Fibroblast of skin of right quadriceps (primary cell): ENCODE measurements around the gene SYCP3.
"Not testable (repeated sequence)": the region's sequence is repeated elsewhere in the genome, so short reads cannot be mapped to it uniquely, and the experiment has no call there.

Source experiments
- DNase-seq: peaks from one replicate; pipeline ENCODE4 v3.0.0-alpha.2; 2013

SYCP3 gene

GRCh38 chr12:101759396-101760047 is 20.3 kb upstream of the SYCP3 start:
- peak; percentile 30 for DNase-seq

GRCh38 chr12:101750152-101750551 is 10.9 kb upstream of the SYCP3 start:
- DNase-seq: no peak

GRCh38 chr12:101749657-101750056 is 10.4 kb upstream of the SYCP3 start:
- DNase-seq: no peak

- no peak for DNase-seq
Measured at GRCh38 chr12:101748907-101749306, 9.6 kb upstream of the SYCP3 start.

GRCh38 chr12:101747697-101748096 is 8.4 kb upstream of the SYCP3 start:
- no peak for DNase-seq

- DNase-seq: no peak
Measured at GRCh38 chr12:101746661-101747060, 7.4 kb upstream of the SYCP3 start.

- DNase-seq: no peak
Measured at GRCh38 chr12:101746196-101746595, 6.9 kb upstream of the SYCP3 start.

GRCh38 chr12:101745481-101745880 is 6.2 kb upstream of the SYCP3 start:
- DNase-seq: no peak

- DNase-seq: no peak
Measured at GRCh38 chr12:101743724-101744472, 4.6 kb upstream of the SYCP3 start.

- DNase-seq: no peak
Measured at GRCh38 chr12:101743242-101743641, 4.0 kb upstream of the SYCP3 start.

- DNase-seq: no peak
Measured at GRCh38 chr12:101740980-101741379, 1.7 kb upstream of the SYCP3 start.

GRCh38 chr12:101740566-101740965 is 1.3 kb upstream of the SYCP3 start:
- DNase-seq: no peak

- no peak for DNase-seq
Measured at GRCh38 chr12:101737476-101737875, 1.8 kb downstream of the SYCP3 start.

GRCh38 chr12:101734482-101734881 is 4.8 kb downstream of the SYCP3 start:
- DNase-seq: not testable (repeated sequence)

GRCh38 chr12:101733166-101733565 is 6.1 kb downstream of the SYCP3 start:
- DNase-seq: no peak

GRCh38 chr12:101732318-101732717 is 6.9 kb downstream of the SYCP3 start:
- no peak for DNase-seq

GRCh38 chr12:101729842-101730241 is 9.4 kb downstream of the SYCP3 start:
- no peak for DNase-seq

- no peak for DNase-seq
Measured at GRCh38 chr12:101727098-101727497, 12.2 kb downstream of the SYCP3 start.

GRCh38 chr12:101722392-101722791 is 16.9 kb downstream of the SYCP3 start:
- no peak for DNase-seq

GRCh38 chr12:101720118-101720517 is 19.1 kb downstream of the SYCP3 start:
- DNase-seq: no peak

- DNase-seq: no peak
Measured at GRCh38 chr12:101719566-101719965, 19.7 kb downstream of the SYCP3 start.

GRCh38 chr12:101714877-101715444 is 24.3 kb downstream of the SYCP3 start:
- no peak for DNase-seq

- no peak for DNase-seq
Measured at GRCh38 chr12:101713930-101714329, 25.3 kb downstream of the SYCP3 start.

GRCh38 chr12:101713059-101713682 is 26.1 kb downstream of the SYCP3 start:
- no peak for DNase-seq
